ENCODE data around the gene EPN2.
A peak's percentile ranks its signal among the peaks of the same experiment; 100 is the strongest.

EPN2 gene

GRCh38 chr17:19365833-19366636 is 128.9 kb downstream of the EPN2 start:
- no peak for DNase-seq (ENCODE audit: low spot score)

GRCh38 chr17:19366637-19366972 is 129.4 kb downstream of the EPN2 start:
- DNase-seq (ENCODE audit: low spot score), result no peak

GRCh38 chr17:19368229-19368628 is 131.1 kb downstream of the EPN2 start:
- no peak for DNase-seq (ENCODE audit: low spot score)

GRCh38 chr17:19369107-19369778 is 132.1 kb downstream of the EPN2 start:
- DNase-seq (ENCODE audit: low spot score), result no peak

- DNase-seq (ENCODE audit: low spot score), result no peak
These were observed 132.8 kb downstream of the EPN2 start for GRCh38 chr17:19369846-19370492.

GRCh38 chr17:19370493-19370960 is 133.4 kb downstream of the EPN2 start:
- no peak for DNase-seq (ENCODE audit: low spot score)

GRCh38 chr17:19371259-19372010 is 134.3 kb downstream of the EPN2 start:
- no peak for DNase-seq (ENCODE audit: low spot score)

- DNase-seq (ENCODE audit: low spot score), result no peak
These were observed 134.8 kb downstream of the EPN2 start for GRCh38 chr17:19372011-19372370.

- DNase-seq (ENCODE audit: low spot score), result no peak
These were observed 135.3 kb downstream of the EPN2 start for GRCh38 chr17:19372439-19372838.

- no peak for DNase-seq (ENCODE audit: low spot score)
These were observed 135.8 kb downstream of the EPN2 start for GRCh38 chr17:19372866-19373504.

- no peak for DNase-seq (ENCODE audit: low spot score)
These were observed 137.0 kb downstream of the EPN2 start for GRCh38 chr17:19374136-19374535.

- no peak for DNase-seq (ENCODE audit: low spot score)
These were observed 138.6 kb downstream of the EPN2 start for GRCh38 chr17:19375732-19376131.

- no peak for DNase-seq (ENCODE audit: low spot score)
These were observed 139.6 kb downstream of the EPN2 start for GRCh38 chr17:19376811-19377210.

GRCh38 chr17:19377602-19378415 is 140.6 kb downstream of the EPN2 start:
- DNase-seq (ENCODE audit: low spot score), result peak; percentile 100

GRCh38 chr17:19378416-19379360 is 141.5 kb downstream of the EPN2 start, which contains the start of gene MAPK7:
MAPK7 (plus strand) TSS chr17:19378498; CDS start chr17:19378901, 403 bp downstream.
- no peak for DNase-seq (ENCODE audit: low spot score)

- DNase-seq (ENCODE audit: low spot score), result no peak
These were observed 142.3 kb downstream of the EPN2 start for GRCh38 chr17:19379361-19380065.

- no peak for DNase-seq (ENCODE audit: low spot score)
These were observed 143.5 kb downstream of the EPN2 start for GRCh38 chr17:19380481-19381301.

- DNase-seq (ENCODE audit: low spot score), result no peak
These were observed 144.2 kb downstream of the EPN2 start for GRCh38 chr17:19381361-19381740.
